Prostate gland (tissue), 2 donors: ENCODE data around the gene CYP2A7.

Source experiments
- CTCF ChIP-seq, 4 experiments: fragments of 200-600 bp in 2 of 4; fragments of 450-650 bp in 2 of 4; sonication (generic) in 2 of 4; IDR thresholded peaks; 1 replicate in 3 of 4; 2 replicates in 1 of 4; pipeline ENCODE4 v1.5.1; 2016 to 2019; ENCODE audit warnings: antibody characterized with exemption in 4 of 4, mild to moderate bottlenecking in 2 of 4, moderate library complexity in 2 of 4
- POLR2A ChIP-seq: fragments of 450-650 bp; IDR thresholded peaks from one replicate; pipeline ENCODE4 v1.6.1; 2016; ENCODE audit warnings: antibody characterized with exemption, mild to moderate bottlenecking
- POLR2AphosphoS5 ChIP-seq: sonication (generic); formaldehyde crosslinking; IDR thresholded peaks from one replicate; pipeline ENCODE4 v1.6.1; 2017; ENCODE audit warnings: antibody characterized with exemption

DNA sequence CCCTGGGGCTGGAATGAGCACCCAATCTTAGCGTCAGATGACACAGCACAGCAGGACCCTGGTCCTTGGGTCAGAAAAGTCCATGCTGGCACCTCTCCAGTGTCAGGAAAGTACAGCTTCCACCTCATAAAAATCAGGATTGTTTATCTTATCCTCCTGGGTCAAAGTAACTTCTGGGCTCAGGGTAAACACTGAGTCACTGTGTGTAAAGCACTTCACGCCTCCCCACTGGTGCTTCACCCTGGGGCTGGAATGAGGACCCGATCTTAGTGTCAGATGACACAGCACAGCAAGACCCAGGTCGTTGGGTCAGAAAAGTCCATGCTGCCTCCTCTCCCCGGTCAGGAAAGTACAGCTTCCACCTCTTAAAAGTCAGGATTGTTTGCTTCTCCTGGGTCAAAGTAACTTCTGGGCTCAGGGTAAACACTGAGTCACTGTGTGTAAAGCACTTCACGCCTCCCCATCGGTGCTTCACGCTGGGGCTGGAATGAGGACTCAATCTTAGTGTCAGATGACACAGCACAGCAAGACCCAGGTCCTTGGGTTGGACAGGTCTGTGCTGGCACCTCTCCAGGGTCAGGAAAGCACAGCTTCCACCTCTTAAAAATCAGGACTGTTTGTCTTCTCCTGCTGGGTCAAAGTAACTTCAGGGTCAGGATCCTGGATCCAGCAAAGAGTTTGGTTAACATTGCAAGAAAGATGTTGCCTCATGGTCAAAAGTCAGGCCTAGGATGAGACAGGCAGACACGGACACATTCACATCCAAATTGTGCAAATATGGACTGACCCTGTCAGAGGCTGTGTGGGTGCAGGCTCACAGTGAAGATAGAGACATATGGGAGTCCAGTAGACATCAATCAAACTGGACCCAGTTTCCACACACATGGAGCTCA, 39.2 kb upstream of the CYP2A7 start:
- TF ChIP-seq CTCF (IDR thresholded peaks at IDR 0.05) (no peak), POLR2AphosphoS5 (peak; percentile 49), POLR2A (no peak)
